ENCODE results near the gene CDKN1B. TPM values are rescaled to one million over a fixed set of nuclear protein-coding genes. Genes with fewer than 3 reads are reported as not detected.

The CDKN1B gene
- total RNA-seq, 3 donors from 2014 or later = 46.7 to 71.1 (median 53.0) TPM

GRCh38 chr12:12718853-12719252 is 1.7 kb downstream of the CDKN1B start:
- DNase-seq (peak in 1 of 3 donors; percentile 57), ATAC-seq (no peak)
- H3K36me3 ChIP-seq (ENCODE audit: low read depth) = no peaks in the 10 kb centered on the region
- H3K4me1 ChIP-seq (ENCODE audit: low read depth) = peaks cover 39% of the 10 kb centered on the region
- H3K9me3 ChIP-seq = no peaks in the 10 kb centered on the region
- H3K4me3 ChIP-seq = peak overlapping the region; percentile 99
- no peak for TF ChIP-seq CTCF (IDR thresholded peaks at IDR 0.05)
- intact Hi-C loops (cut with DNase I, micrococcal nuclease) = no loop called here

- TF ChIP-seq CTCF (IDR thresholded peaks at IDR 0.05) = no peak
- DNase-seq = no peak
- H3K4me1 ChIP-seq (ENCODE audit: low read depth) = peaks cover 35% of the 10 kb centered on the region
Observed at GRCh38 chr12:12719496-12719895, 2.3 kb downstream of the CDKN1B start.

GRCh38 chr12:12720052-12720451 is 2.9 kb downstream of the CDKN1B start:
- peaks cover 30% of the 10 kb centered on the region for H3K4me1 ChIP-seq (ENCODE audit: low read depth)
- intact Hi-C loops (cut with DNase I, micrococcal nuclease) = no loop called here
- H3K36me3 ChIP-seq (ENCODE audit: low read depth) = no peaks in the 10 kb centered on the region
- no peak for ATAC-seq
- no peak for DNase-seq
- no peaks in the 10 kb centered on the region for H3K9me3 ChIP-seq
- TF ChIP-seq CTCF (IDR thresholded peaks at IDR 0.05) = no peak
- no peak overlapping the region for H3K4me3 ChIP-seq

More at GRCh38 chr12:12719496-12719895, 2.3 kb downstream of the CDKN1B start:
- Histone ChIP-seq H3K36me3 (ENCODE audit: low read depth) (no peaks in the 10 kb centered on the region), H3K4me3 (peak overlapping the region; percentile 99), H3K9me3 (no peaks in the 10 kb centered on the region)
- ATAC-seq = no peak
- intact Hi-C loops (cut with DNase I, micrococcal nuclease) = no loop called here

- Histone ChIP-seq H3K4me1 (ENCODE audit: low read depth) (peaks cover 25% of the 10 kb centered on the region), H3K9me3 (no peaks in the 10 kb centered on the region), H3K4me3 (no peak overlapping the region), H3K36me3 (ENCODE audit: low read depth) (no peaks in the 10 kb centered on the region)
- ATAC-seq = no peak
- intact Hi-C loops (cut with DNase I, micrococcal nuclease) = no loop called here
- no peak for DNase-seq
- TF ChIP-seq CTCF (IDR thresholded peaks at IDR 0.05) = no peak
Observed at GRCh38 chr12:12720672-12721161, 3.5 kb downstream of the CDKN1B start.

- intact Hi-C loops (cut with DNase I, micrococcal nuclease) = no loop called here
- Histone ChIP-seq H3K36me3 (ENCODE audit: low read depth) (no peaks in the 10 kb centered on the region), H3K4me1 (ENCODE audit: low read depth) (peaks cover 25% of the 10 kb centered on the region), H3K9me3 (no peaks in the 10 kb centered on the region), H3K4me3 (no peak overlapping the region)
- no peak for TF ChIP-seq CTCF (IDR thresholded peaks at IDR 0.05)
- ATAC-seq (no peak), DNase-seq (peak in 1 of 3 donors; percentile 75)
Observed at GRCh38 chr12:12721176-12721751, 4.1 kb downstream of the CDKN1B start.
